LNCAP (cell line): ENCODE measurements around the gene KLF7.

Experiments used
- TF ChIP-seq, protein P1 (sequence below): fragments of 450-650 bp; IDR thresholded peaks from 2 replicates; pipeline ENCODE4 v1.5.1; 2017; ENCODE audit warnings: mild to moderate bottlenecking

KLF7 gene

DNA sequence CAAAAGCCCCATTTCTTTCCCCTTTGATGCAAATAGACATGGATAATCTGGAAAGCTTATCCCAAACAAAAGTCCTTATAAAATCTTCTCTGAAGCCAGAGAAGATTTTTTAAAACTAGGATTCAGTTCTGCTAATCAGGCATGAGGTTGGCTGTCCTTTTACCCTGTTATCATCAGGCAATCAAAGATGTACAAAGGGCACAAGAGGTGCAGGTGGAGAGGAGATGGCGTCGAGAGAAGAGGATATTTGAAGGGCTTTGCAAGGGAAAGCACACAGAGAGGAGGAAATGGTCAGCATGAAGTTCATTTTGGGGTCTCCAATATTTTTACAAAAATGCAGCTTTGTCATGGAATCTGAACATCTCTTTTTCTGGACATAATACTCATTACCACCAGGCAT, 88.5 kb downstream of the KLF7 start:
- TF ChIP-seq, protein P1, sequence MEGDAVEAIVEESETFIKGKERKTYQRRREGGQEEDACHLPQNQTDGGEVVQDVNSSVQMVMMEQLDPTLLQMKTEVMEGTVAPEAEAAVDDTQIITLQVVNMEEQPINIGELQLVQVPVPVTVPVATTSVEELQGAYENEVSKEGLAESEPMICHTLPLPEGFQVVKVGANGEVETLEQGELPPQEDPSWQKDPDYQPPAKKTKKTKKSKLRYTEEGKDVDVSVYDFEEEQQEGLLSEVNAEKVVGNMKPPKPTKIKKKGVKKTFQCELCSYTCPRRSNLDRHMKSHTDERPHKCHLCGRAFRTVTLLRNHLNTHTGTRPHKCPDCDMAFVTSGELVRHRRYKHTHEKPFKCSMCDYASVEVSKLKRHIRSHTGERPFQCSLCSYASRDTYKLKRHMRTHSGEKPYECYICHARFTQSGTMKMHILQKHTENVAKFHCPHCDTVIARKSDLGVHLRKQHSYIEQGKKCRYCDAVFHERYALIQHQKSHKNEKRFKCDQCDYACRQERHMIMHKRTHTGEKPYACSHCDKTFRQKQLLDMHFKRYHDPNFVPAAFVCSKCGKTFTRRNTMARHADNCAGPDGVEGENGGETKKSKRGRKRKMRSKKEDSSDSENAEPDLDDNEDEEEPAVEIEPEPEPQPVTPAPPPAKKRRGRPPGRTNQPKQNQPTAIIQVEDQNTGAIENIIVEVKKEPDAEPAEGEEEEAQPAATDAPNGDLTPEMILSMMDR: no peak

DNA sequence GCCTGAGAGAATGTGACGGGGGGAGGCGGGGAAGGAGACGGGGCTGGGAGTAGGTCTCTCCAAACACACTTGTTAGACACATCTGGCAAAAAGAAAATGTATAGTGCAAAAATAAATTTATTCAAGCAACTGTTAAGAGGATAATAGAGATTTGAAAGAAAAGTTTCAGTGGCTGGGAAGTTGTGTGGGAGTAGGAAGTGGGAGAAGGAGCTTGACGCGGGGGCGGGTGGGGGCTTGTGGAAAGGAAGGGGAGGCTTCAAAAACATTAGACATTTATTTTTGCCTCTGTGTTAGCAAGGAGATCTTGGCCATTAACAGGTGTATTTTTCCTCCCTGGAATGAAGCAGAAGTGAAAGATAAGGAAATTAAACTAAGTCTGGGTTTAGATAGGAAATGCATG, 90.3 kb downstream of the KLF7 start:
- TF ChIP-seq, protein P1: no peak

DNA sequence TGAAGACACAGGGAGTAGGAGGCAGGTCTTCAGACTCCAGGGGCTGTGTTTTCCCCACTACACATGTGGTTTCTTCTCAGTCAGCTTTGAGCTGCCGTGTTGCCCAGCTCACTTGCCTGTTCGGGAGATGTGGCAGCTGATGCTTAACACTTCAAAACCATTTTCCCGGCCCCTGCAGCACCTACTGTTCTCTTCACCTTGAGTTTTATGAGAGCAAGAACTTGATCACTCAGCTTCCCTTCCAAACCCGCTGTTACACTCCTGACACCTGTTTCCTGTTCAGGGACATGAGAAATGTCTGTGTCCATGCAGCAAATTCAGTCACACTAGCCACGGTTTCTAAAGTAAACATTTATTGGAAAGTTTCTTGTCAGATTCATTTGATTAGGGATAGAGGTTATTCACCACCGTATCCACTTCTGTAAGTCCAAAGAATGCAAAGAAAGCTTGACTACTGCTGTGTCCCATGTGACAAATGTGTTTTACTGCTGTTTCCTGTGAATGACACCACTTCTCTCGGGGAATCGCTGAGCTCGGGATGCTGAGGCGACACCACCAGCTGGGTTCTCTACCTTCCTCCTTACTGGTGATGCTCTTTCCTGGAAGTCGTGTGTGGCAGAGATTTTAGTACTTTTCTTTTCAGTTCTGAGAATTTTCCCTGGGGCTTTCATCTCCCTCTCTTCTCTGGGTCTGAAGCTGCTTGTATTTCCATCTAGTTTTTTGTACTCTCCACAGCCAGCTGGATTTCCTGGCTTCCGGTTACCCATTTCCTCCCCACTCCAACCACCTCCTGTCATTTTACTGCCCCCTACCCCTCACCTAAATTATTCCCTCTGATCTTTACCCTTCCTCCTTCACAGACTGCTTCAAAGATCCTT, 91.7 kb downstream of the KLF7 start:
- TF ChIP-seq, protein P1: no peak

DNA sequence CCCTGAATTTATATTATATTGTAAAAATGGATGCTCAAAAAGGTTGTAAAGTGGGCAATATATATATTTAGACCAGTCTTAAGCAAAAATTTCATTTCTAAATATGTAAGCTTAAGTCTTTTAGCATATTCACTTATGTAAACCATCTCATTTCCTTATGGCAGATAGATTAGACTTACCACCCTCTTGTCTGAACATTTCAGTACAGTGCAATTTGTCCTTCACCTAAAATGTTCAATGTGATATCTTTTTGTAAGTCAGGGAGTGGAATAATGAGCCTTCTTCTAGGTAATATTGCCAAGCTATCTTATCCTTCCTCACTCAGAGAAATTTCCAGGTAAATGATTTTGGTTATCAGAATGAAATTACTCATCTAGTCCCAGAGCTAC, 92.3 kb downstream of the KLF7 start:
- TF ChIP-seq, protein P1: no peak

DNA sequence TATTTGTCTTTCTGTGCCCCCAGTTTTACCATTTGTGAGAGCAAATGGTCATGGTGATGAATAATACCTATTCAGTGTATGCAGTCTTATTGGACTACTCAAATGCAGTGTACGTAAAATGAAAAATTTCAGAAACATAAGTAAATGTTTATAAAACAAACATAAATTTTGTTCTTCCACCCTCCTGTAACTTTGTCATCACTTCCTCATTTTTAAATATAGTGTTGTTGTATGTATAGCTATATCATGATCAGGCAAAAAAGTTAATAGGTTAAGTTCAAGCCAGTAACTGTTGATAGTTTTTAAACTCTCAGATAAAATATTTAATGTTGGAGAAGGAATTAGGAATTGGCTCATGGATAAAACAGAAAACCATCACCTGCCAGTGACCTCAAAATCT, 93.2 kb downstream of the KLF7 start:
- TF ChIP-seq, protein P1: no peak

DNA sequence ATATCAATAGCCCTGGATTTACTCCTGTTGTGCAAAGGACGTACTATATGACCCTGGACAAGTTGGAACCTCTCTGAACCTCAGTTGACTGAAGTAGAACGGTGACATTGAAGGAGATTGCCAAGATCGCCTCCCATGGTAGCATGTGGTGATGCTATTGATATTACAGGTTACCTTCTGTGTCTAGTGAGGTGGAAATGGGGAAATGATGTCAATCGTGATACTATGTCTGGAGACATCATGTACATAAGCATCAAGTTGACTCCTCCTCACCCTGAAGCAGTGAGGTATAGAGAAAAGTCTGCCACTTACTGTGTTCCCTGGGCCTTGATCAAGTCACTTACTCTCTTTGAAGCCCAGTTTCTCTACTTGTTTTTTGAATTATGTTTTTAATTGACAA, 93.9 kb downstream of the KLF7 start:
- TF ChIP-seq, protein P1: no peak

DNA sequence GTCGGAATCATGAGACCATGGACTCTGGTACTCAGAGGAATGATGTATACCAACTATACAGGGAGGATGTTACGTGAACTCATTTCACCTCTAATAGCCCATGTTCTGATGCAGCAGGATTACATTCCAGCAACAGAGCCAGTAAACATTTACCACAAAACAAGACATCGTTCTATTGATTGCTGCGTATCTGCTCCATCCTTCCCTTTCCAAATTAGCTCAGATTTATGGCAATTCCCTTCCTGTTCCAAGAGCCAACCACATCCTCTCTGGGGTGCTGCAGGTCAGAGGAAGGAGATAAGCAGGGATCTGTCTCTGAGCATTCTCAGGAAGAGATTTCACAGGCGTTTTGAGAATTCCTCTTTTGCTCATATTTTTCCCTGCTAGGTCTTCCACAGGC, 98.3 kb downstream of the KLF7 start:
- TF ChIP-seq, protein P1: no peak
